Prostate gland (tissue), 2 donors: ENCODE data around the gene COL6A1.

ENCODE experiments used
- POLR2A ChIP-seq: fragments of 450-650 bp; IDR thresholded peaks from one replicate; pipeline ENCODE4 v1.6.1; 2016; ENCODE audit warnings: antibody characterized with exemption, mild to moderate bottlenecking
- POLR2AphosphoS5 ChIP-seq: sonication (generic); formaldehyde crosslinking; IDR thresholded peaks from one replicate; pipeline ENCODE4 v1.6.1; 2017; ENCODE audit warnings: antibody characterized with exemption
- TF ChIP-seq, protein P1 (sequence below), 4 experiments: fragments of 200-600 bp in 2 of 4; fragments of 450-650 bp in 2 of 4; sonication (generic) in 2 of 4; IDR thresholded peaks; 1 replicate in 3 of 4; 2 replicates in 1 of 4; pipeline ENCODE4 v1.5.1; 2016 to 2019; ENCODE audit warnings: antibody characterized with exemption in 4 of 4, mild to moderate bottlenecking in 2 of 4, moderate library complexity in 2 of 4

DNA sequence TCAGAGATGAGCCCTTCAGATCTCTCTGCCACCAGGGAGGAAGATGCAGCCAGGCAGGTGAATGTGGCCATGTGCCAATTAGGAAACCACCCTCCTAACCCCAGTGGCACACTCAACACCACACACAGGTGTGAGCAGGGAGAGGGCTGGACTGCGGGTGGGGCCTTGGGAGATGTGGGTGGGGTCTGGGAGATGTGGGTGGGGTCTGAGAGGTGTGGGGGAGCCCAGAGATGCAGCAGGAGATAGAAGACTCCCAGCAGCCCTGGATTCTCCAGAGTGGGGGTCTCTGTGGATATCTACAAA lies 43.2 kb upstream of the COL6A1 start:
- TF ChIP-seq POLR2AphosphoS5 (no peak), POLR2A (no peak)
- TF ChIP-seq, protein P1, sequence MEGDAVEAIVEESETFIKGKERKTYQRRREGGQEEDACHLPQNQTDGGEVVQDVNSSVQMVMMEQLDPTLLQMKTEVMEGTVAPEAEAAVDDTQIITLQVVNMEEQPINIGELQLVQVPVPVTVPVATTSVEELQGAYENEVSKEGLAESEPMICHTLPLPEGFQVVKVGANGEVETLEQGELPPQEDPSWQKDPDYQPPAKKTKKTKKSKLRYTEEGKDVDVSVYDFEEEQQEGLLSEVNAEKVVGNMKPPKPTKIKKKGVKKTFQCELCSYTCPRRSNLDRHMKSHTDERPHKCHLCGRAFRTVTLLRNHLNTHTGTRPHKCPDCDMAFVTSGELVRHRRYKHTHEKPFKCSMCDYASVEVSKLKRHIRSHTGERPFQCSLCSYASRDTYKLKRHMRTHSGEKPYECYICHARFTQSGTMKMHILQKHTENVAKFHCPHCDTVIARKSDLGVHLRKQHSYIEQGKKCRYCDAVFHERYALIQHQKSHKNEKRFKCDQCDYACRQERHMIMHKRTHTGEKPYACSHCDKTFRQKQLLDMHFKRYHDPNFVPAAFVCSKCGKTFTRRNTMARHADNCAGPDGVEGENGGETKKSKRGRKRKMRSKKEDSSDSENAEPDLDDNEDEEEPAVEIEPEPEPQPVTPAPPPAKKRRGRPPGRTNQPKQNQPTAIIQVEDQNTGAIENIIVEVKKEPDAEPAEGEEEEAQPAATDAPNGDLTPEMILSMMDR (IDR thresholded peaks at IDR 0.05) = no peak
